ENCODE results near the gene PARD6G. TPM values are rescaled to one million over a fixed set of nuclear protein-coding genes. Genes with fewer than 3 reads are reported as not detected.

Gene PARD6G
- total and polyA plus RNA-seq, 2 of the 8 experiments (the other 6 are each of a cell fraction or from before 2014, with no cell fraction given) = 11.3 to 17.9 TPM

GRCh38 chr18:80249217-80250093 lies 2.1 kb upstream of the PARD6G start (continued):
- TF ChIP-seq CHD7 (IDR thresholded peaks at IDR 0.05; ENCODE audit: insufficient replicate concordance, low read length) (no peak), CHD2 (IDR thresholded peaks at IDR 0.05; ENCODE audit: low read length) (no peak), SIRT6 (IDR thresholded peaks at IDR 0.05; ENCODE audit: low read length) (no peak), KDM5A (IDR thresholded peaks at IDR 0.05; ENCODE audit: low read length) (no peak), BRCA1 (IDR thresholded peaks at IDR 0.05; ENCODE audit: low read depth, low read length) (no peak), RAD21 (IDR thresholded peaks at IDR 0.05 in 1 of 2, conservative IDR thresholded peaks at IDR 0.05 in 1 of 2; ENCODE audit: low read depth in 2 of 2, low read length in 2 of 2) (no peak), EP300 (IDR thresholded peaks at IDR 0.05; ENCODE audit: borderline replicate concordance in 1 of 2, low read depth in 2 of 2, low read length in 2 of 2) (no peak), GTF2F1 (IDR thresholded peaks at IDR 0.05; ENCODE audit: borderline replicate concordance, low read depth, low read length) (no peak)

Measured in H1 (cell line).